GOT3 (cell line): ENCODE results near the gene CCDC73.
"Not testable (repeated sequence)": the region's sequence is repeated elsewhere in the genome, so short reads cannot be mapped to it uniquely, and the experiment has no call there.

Source experiments
- DNase-seq: peaks from one replicate; lab custom pipeline; 2025; ENCODE audit warnings: mixed read lengths; lab: John Stamatoyannopoulos, UW

CCDC73 gene

DNA sequence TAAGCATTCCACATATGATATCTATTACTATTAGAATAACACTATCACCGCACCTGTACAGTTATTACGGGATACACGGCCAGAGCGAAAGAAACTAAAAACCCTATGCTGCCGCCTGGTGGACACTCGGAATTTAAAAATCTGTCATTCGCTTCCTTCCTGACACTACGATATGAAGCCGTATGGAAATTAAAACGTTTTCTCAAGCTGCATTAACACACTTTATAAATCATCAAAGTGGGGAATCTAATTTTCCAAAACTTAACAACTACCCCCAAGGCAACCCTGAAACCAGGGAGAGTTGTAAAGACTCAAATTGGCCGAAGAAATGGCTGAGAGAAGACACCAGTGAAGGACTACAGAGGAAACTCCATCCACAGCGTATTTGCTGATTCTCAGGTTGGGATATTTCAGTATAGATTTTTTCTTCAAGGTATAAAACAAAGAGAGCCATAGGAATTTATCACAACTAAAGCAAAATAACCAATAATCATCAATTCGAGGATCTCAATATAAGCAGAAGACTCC is 1.4 kb downstream of the CCDC73 start:
- no peak for DNase-seq

DNA sequence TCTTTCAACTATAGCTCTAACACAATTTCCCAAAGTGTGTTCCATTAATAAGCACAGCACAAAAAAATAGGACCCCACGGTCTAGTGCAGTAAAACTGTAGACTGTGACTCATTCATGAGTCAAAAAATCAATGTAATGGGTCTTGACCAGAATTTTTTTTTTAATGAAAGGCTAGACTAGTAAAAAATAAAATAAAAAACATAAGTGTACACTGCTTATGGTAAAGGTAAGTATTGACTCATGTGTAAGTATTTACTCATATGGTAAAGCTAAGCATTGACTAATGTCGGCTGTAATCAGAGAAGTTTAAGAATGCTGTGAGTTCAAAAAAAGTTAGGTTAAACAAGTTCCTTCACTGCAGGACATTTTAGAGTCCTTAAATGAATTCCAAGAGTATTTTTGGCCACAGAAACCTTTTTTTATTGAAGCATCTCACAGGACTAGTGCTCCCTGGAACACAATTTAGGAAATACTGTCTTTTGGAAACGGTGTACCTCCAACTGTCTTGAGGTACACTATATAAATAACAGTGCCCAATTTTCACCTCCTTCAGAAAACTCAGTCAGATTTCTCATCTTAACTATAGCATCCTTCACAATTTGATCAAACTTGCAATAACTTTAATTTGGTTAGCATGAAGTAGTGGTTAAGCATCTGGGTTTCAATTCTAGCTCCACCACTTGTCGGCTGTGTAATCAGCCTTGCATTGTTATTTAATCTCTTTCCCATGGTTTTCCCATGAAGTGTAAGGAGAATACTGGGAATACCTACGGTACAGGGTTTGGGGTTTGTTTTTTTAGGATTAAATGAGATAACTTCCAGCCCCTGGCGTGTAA is 2.1 kb downstream of the CCDC73 start:
- no peak for DNase-seq

DNA sequence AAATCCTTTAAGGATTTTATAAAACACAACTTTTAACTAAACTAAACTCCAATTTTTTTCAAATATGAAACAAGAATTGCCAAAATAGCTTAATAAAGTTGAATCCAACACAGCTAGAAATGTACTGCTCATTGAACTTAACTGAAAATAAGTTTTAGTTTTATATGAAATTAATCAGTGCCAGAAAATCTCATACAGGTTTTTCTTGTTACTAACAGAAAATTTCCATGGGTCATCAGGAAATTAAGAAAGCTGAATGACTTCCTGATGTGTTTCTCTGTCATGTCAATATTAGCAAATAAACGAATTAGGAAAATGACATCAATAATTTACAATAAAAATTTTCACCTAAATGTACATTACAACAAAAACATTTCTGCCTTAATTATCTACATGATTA is 3.5 kb downstream of the CCDC73 start:
- no peak for DNase-seq

DNA sequence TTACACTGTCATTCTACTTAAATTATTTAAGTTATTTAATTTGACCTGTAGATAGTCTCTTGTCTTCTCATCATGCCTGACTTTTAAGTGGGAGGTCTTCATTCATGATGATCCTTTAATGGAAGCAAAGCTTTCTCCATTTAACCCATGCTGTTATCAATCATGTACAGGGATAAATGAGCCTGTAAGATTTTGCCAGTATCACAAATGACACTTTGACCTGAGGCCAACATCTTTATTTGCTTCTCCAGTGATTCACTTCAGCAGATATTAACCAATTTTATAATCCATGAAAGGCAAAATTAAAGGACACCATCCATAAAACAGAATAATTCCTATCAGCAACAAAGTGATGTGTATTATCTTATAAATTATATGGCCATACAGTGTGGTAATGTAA is 7.7 kb downstream of the CCDC73 start:
- DNase-seq: no peak

DNA sequence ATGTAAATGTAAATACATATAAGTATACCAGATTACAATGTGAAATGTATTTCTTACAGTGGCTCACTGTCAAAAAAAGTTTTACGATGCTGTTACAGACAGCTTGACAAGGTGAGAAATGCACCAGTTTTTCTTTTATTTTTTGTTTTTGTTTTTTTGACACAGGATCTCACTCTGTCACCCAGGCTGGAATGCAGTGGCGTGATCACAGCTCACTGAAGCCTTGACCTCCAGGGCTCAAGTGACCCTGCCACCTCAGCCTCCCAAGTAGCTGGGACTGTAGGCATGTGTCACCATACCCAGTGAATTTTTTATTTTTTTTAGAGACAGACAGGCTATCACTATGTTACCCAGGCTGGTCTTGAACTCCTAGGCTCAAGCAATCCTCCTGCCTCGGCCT is 9.2 kb downstream of the CCDC73 start:
- DNase-seq: no peak

DNA sequence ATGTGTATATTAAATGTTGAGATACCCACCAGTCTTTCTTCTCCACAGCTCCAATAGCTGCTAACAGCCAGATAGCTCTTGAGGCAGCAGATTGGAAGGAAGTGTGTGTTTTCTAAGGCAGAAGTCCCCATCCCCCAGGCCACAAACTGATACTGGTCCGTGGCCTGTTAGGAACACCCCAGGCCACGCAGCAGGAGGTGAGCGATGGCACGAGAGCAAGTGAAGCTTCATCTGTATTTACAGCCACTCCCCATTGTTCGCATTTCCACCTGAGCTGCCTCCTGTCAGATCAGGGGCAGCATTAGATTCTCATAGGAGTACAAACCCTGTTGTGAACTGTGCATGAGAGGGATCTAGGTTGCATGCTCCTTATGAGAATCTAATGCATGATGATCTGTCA is 12.7 kb downstream of the CCDC73 start:
- DNase-seq: no peak

DNA sequence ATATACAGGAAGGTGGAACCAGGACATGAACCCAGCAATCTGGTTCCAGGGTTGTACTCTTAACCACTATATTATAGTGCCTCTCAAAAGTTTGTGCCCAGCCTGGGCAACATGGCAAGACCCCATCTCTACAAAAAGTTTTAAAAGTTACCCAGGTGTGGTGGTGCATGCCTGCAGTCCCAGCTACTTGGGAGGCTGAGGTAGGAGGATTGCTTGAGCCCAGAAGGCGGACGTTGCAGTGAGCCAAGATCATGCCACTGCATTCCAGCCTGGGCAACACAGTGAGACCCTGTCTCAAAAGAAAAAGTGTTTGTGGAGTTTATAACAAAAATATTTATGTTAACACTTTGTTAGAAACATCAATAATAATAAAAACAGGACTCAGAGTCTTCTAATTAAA is 13.6 kb downstream of the CCDC73 start:
- not testable (repeated sequence) for DNase-seq

DNA sequence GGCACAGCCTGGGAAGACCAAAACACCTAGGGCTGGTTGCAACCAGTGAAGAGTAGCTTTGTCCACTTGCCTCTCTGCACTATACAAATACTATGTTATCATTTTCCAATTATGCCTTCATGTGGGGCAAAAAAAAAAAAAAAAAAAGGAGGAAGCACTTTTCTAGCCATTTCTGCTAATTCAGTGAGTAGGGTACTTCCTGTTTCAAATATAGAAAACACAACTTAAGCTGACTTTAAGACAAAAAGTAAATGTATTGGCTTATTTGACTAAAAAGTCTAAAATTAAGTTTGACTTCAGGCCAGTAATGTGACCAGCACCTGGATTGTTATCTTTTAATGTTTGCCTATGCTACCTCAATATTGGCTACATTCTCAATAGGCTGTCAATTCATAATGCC is 15.3 kb downstream of the CCDC73 start:
- DNase-seq: no peak

DNA sequence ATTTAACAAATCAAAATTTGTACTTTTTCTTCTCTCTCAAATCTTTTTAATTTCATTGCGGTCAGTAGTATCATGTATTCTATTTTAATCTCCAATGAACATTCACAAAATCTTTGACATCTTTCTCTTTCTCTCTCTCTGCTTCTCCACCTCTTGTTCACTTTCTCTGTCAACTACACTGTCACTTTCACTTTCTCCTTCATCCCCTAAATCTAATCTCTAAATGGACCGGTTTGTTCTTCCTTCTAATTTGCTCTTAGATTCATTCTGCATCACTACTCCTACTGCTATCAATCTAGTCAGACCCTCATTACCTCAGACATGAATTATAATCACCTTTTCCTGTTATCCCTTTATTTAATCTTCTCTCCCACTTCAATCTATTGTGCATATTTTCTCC is 18.6 kb downstream of the CCDC73 start:
- no peak for DNase-seq

DNA sequence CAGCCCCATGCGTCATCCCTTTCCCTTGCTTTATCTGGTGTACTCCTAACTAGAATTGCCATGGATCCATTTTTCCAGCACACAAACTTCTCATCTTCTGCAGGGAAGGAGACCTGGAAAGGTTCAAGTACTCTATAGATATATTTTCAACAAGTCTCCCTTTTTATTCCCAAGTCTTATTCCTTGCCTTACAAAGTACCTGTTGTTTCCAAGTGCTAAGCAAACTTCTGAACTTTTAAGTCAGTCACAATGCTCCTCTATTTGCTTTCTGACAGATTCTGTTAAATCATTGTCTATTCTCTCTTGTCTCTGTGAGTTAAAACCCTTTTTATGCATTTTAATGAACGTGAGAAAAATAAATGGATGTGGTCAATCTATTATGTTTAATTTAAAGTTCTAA is 20.4 kb downstream of the CCDC73 start:
- no peak for DNase-seq

DNA sequence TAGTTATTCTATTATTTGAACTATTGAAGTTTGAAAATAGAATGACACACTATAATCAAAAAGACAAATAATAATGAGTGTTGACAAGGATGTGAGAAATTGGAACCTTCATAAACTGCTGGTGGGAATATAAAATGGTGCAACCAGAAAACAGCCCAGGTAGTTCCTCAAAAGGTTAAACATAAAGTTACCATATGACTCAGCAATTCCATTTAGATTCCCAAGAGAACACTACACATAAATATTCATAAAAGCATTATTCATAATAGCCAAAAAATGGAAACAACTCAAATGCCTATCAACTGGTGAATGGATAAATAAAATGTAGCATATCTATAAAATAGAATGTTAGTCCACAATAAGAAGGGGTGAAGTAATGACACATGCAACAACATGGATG is 21.7 kb downstream of the CCDC73 start:
- DNase-seq: no peak

DNA sequence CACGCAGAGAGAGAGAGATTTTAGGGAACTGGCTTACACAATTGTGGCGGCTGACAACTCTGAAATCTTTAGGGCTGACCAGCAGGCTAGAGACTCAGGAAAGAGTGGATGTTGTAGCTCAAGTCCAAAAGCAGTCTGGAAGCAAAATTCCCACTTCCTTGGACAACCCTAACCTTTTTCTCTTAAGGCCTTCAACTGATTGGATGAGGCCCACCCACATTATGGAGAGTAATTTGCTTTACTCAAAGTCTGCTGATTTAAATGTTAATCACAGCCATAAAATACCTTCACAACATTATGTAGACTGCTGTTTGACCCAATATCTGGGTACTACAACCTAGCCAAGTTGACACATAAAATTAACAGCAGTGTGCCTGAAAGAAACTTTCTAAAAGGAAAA is 32.7 kb downstream of the CCDC73 start:
- not testable (repeated sequence) for DNase-seq

DNA sequence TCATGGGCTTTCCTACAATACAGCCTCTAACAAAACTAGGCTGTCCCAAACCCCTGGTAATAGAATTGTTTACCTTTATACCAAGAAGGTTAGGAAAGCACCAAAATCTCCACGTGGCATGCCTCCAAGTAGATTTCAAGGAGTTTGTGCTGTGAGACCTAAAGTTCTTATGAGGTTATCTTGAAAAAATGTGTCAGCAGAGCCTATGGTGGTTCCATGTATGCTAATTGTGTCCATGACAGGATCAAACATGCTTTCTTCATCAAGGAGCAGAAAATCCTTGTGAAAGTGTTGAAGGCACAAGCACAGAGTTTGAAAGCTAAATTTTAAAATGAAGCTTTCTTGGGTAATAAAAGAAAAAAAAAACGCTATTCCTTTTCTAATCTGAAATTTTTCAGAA is 36.2 kb downstream of the CCDC73 start:
- no peak for DNase-seq

DNA sequence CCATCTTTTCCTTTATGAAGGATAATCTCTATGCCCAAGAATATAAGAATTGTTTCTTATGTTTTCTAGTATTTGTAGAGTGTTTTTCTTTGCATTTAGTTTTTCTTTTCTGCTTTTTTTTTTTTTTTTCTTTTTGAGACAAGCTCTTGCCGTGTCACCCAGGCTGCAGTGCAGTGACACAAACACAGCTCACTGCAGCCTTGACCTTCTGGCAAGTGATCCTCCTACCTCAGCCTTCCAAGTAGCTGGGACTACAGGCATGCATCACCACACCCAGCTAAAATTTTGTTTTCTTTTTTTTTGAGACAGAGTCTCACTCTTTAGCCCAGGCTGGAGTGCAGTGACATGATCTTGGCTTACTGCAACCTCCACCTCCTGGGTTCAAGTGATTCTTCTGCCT is 41.3 kb downstream of the CCDC73 start:
- DNase-seq: not testable (repeated sequence)

DNA sequence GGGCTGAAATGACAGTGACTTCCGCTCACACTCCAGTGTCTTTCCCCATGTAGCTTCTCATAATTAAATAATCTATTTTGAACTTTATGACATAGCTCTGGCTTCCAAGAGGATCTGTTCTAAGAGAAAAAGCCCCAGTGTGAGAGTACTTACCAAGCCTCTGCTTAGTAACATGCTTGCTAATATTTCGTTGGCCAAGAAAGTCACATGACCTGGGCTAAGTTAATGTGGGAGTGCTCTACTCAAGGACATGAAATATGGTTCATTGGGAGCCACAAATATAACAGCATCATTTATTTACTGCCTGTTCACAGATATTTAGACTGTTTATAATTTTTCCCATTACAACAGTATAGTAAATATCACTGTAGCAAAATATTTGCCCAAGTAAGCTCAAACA is 42.5 kb downstream of the CCDC73 start:
- DNase-seq: no peak

DNA sequence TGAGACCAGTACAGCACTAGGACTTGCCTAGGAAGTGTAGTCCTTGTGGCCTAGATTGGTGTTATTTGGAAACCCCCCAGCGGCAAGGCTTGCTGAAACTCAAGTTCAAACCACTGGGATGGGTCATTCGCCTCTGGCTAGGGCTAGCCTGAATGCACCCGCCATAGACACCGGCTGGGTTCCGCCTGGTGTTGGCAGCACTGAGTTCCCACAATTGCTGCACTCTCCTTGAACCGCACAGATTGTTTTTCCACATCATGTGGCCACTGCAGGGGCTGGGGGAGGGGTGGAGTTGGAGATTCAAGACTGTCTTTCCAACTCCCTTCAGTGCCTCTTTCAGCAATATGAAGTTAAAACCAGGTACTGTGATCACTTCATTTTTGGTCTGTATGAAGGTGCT is 43.1 kb downstream of the CCDC73 start:
- DNase-seq: no peak

DNA sequence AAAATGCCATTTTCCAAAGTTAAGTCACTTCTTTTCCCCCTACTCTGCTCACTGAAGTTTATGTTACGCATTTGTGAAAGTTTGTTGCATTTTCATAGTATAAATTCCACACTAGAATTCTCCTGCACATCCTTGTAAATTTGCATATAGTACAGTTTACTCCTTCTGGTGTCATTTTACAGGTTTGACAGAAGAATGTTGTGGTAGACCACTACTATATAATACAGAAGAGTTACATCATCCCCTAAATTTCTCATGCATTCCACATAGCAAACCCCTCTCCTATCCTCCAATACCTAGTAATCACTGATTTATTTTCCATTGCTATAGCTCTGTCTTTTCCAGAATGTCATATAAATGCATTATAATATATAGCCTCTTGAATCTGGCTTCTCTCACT is 64.5 kb downstream of the CCDC73 start:
- DNase-seq: no peak

DNA sequence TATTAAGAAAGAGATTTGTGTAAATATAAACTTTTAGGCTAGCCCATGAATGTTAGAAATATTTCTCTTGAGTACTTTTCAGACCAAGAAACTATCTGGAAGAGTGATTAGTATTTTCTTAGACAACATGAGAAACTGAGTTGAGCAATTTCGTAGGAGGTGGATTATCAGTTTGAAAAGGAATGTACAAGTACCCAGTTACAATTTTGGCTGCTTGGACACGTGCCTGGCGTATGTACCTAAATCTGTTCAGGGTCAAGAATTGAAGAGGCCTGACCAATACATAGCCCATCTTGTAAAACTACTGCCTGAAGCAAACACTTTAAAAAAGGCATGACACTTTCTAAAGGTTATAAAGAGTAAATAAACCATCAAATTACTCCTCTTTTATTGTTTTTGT is 71.1 kb downstream of the CCDC73 start:
- no peak for DNase-seq

DNA sequence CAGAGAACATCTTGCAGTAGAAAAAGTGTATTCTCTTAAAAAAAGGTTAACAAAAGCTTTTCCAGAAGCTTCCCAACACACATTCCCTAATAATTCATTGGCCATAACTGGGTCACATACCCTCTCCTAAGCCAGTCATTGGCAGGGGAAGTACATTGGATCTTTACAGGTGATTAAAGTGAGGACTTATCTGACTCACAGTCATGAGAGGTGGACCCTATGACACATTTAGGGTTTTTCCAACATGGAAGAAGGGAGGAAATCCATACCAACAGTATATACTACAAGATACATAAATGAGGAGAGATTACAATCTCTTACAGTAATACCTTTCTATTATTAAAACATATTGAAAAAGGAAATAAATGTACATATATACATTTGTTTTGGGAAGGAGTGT is 72.2 kb downstream of the CCDC73 start:
- no peak for DNase-seq

DNA sequence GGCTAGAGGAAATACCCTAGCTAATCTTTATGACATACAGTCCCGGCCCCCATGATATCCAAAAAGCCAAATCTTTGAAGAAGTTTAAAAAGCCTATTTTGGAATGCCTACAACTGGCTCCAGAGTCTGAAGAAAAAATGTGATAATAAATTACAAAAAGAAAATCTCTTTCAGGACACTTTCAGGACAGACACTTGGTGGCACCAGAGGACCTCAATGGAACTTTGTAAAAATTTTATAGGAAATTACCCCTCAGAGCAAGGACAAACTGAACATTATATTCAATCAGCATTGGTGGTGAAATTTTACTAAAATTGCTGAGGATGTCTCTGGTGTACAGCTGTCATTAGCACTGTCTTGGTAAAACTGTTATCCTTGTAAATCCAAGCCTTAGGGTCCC is 81.0 kb downstream of the CCDC73 start:
- DNase-seq: no peak

DNA sequence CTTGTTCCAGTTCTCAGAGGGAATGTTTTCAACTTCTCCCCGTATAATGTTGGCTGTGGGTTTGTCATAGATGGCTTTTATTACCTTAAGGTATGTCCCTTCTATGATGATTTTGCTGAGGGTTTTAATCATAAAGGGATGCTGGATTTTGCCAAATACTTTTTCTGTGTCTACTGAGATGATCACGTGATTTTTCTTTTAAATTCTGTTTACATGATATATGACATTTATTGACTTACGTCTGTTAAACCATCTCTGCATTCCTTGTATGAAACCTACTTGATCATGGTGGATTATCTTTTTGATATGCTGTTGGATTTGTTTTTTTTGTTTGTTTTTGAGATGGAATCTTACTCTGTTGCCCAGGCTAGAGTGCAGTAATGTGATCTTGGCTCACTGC is 85.5 kb downstream of the CCDC73 start:
- DNase-seq: not testable (repeated sequence)

DNA sequence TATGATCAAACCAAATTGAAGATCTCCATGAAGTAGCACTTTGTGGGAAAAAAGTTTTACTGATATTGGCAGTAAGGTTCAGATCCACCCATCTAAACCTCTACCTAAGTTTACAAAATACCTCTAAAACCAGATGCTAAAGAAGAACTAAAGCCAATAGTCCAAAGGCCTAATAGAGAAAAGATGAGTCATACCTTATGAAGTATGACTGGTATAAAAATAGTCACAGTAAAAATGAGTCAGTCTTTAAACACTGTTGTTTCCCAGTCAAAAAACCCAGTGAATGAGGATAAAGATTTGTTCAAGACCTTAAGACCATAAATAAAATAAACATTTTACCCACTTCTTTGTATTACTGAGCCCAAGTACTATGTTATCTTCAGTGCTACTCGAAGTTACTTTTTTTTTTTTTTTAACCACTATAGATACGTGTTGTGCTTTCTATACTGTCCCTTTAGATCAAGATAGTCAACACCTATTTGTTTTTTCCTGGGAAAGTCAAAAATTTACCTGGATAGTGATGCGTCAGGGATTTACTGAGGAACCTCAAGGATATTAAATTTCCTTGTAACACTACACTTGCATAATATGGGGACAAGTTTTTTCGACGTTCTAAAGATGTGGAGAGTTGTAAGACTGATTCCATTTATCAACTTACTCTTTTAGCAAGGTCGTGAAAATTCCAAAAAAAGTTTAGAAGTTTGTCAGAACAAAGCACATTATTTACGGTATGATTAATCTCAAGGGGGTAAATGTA is 87.3 kb downstream of the CCDC73 start:
- DNase-seq: no peak

DNA sequence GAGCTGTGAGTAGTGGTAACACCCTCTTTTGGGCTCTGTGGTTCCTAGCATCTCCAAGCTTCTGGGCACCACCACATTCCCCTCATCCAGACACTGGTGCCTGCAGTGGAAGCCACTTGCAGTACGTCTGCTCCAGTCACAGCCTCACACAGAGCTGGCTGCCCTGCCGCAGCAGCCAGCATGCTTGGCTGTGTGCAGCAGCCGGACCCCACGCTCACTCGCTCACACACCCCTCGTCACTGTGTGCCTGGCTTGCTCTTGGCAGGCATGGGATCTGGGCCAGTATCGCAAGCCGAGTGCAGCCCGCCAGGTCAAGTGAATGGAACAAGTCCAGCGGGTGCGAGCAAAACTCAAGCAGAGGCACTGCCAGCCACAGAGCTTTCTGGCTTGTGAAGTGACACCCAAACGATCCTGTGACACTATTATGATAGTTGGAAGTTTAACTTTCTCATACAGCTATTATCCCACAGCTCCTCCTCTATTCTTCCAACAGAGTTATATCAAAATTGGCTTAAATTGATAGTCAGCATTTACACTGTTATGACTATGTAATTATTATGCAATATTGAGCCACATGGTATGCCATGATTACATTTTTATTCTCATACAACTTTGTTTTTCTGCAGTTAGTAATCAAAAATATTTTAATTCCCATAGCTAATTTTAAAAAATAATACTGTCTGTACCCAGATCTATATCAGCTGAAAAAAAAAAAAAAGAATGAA is 89.0 kb downstream of the CCDC73 start:
- no peak for DNase-seq
